ENCODE data around the gene IL10.
"Not testable (repeated sequence)": the region's sequence is repeated elsewhere in the genome, so short reads cannot be mapped to it uniquely, and the experiment has no call there.

DNA sequence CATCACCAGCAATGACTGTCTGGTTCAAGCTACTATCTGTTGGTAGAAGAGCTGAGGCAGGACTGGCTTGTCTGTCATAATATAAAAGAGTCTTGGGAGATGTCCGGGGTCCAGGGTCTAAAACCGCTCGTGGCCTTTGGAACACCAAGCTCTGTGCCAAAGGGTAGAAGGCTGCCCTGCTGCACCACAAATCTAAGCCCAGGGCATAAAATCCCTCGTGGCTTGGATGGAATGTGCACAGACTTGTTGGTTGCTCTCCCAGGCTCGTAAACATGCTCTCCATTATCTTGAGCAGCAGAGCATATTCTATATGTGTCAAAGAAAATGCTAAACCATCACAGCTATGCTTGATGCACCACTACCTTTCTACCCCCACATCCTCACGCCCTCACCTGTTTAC is 6.6 kb upstream of the IL10 start:
- TF ChIP-seq, protein P1, sequence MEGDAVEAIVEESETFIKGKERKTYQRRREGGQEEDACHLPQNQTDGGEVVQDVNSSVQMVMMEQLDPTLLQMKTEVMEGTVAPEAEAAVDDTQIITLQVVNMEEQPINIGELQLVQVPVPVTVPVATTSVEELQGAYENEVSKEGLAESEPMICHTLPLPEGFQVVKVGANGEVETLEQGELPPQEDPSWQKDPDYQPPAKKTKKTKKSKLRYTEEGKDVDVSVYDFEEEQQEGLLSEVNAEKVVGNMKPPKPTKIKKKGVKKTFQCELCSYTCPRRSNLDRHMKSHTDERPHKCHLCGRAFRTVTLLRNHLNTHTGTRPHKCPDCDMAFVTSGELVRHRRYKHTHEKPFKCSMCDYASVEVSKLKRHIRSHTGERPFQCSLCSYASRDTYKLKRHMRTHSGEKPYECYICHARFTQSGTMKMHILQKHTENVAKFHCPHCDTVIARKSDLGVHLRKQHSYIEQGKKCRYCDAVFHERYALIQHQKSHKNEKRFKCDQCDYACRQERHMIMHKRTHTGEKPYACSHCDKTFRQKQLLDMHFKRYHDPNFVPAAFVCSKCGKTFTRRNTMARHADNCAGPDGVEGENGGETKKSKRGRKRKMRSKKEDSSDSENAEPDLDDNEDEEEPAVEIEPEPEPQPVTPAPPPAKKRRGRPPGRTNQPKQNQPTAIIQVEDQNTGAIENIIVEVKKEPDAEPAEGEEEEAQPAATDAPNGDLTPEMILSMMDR (IDR thresholded peaks at IDR 0.05), result not testable (repeated sequence)
- not testable (repeated sequence) for TF ChIP-seq POLR2A, POLR2AphosphoS5 (IDR thresholded peaks at IDR 0.05)

Measured in upper lobe of left lung (tissue), 4 donors.